Activated T-helper 1 cell treated with anti-CD3 and anti-CD28 coated beads, Interleukin-2, amount 50 U/mL, for 16 hours (primary cell): ENCODE results near the gene EPC1.
"Not testable (repeated sequence)": the region's sequence is repeated elsewhere in the genome, so short reads cannot be mapped to it uniquely, and the experiment has no call there.

ENCODE experiments used
- DNase-seq, 2 donors: peaks; one replicate each; pipeline ENCODE4 v3.0.0-alpha.2; 2020; ENCODE audit warnings: low read depth in 1 of 2, low spot score in 1 of 2

Gene EPC1

GRCh38 chr10:32372000-32372875 is 25.3 kb upstream of the EPC1 start:
- DNase-seq = no peak

DNA sequence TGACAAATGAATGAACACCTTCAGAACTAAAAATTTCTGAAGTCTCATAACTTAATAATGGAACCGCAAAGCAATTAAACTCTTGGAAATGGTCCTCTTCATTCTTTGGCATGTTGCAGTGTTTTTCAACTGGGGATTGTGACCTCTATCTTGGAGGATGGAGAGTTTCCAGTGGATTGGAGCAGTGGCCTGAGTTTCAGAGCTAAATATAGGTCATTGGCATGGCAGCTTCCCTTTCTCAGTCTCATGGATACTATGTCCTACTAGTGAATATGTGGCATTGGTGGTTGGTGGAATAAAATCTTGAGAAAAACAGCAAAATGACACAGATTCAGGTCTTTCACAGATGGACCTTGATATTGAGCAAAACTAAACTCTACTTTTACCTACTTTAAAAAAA is 24.1 kb upstream of the EPC1 start:
- no peak for DNase-seq

GRCh38 chr10:32367793-32368453 is 21.0 kb upstream of the EPC1 start:
- peak; percentile 59 to 63 for DNase-seq

- no peak for DNase-seq
Observed at GRCh38 chr10:32366588-32366987, 19.6 kb upstream of the EPC1 start.

- no peak for DNase-seq
Observed at GRCh38 chr10:32366111-32366510, 19.2 kb upstream of the EPC1 start.

DNA sequence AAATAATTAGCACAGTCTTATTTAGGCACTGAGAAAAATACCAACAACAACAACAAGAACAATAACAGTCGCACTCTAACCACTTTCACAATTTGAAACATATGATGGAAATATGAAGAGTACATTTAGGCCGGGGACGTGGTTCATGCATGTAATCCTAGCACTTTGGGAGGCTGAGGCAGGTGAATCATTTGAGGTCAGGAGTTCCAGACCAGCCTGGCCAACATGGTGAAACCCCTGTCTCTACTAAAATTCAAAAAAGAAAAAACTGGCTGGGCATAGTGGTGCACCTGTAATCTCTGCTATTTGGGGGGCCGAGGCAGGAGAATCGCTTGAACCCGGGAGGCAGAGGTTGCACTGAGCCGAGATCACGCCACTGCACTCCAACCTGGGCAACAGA is 18.4 kb upstream of the EPC1 start:
- not testable (repeated sequence) for DNase-seq

- DNase-seq = no peak
Observed at GRCh38 chr10:32362571-32362970, 15.6 kb upstream of the EPC1 start.

- DNase-seq = no peak
Observed at GRCh38 chr10:32360884-32361283, 13.9 kb upstream of the EPC1 start.

DNA sequence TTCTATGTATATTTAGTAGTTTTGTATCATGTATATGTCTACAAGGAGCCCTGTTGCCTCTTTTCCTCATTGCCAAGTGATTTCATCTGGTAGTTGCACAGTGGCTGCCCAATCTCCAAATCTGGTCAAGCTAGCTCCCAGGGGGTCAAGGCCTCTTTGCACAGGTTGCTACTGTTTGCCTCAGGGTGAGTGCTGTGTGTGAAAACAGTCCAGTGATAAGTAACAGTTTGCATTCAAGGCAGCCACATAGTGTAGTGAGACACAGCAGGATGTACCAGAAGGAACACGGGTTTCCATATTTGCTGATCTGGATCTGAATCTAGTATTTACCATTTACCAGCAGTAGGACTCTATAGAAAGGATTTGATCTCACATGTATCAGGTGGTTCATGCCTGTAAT is 13.3 kb upstream of the EPC1 start:
- DNase-seq = no peak

- no peak for DNase-seq
Observed at GRCh38 chr10:32357056-32357735, 10.2 kb upstream of the EPC1 start.

GRCh38 chr10:32354690-32355089 is 7.7 kb upstream of the EPC1 start:
- DNase-seq = not testable (repeated sequence)

- DNase-seq = no peak
Observed at GRCh38 chr10:32350811-32351350, 3.9 kb upstream of the EPC1 start.

DNA sequence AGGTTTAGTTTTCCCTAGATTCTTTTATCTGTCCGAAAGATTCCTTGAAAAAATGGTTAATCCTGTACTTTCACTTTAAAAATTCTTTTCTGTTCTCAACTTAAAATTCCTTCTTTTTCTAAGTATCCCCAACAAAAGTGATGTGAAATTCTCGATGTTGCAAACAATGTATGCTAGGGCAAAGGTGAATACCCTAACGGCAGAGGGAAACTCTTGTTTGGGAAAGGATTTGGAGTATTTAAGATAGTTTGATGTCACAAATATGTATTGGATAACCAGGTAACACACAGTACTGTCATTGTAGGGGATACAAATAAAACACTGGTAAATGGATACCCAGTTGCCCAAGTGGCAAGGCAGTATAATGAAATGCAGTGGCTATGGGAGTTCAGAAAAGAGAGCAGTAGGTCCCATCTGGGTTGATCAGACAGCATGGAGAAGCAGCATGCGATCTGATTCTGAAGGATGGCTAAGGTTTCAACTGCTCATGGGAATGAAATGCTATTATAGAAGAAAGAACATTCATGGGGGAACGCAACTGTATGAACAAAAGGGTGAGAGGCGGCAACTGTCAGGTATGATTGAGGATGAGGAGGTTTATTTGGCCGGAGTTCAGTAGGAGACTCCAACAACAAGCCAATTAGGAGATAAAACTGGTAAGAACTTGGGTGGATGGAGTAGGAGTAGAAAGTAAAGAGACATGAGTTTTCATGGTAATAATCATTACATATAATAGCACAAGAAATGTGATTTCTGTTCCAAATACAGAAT is 3.2 kb upstream of the EPC1 start:
- no peak for DNase-seq

- no peak for DNase-seq
Observed at GRCh38 chr10:32349199-32349585, 2.2 kb upstream of the EPC1 start.

- DNase-seq = no peak
Observed at GRCh38 chr10:32348297-32349198, 1.6 kb upstream of the EPC1 start.

- DNase-seq = peak in 1 of 2 donors; percentile 34
Observed at GRCh38 chr10:32347363-32348022, 535 bp upstream of the EPC1 start.

DNA sequence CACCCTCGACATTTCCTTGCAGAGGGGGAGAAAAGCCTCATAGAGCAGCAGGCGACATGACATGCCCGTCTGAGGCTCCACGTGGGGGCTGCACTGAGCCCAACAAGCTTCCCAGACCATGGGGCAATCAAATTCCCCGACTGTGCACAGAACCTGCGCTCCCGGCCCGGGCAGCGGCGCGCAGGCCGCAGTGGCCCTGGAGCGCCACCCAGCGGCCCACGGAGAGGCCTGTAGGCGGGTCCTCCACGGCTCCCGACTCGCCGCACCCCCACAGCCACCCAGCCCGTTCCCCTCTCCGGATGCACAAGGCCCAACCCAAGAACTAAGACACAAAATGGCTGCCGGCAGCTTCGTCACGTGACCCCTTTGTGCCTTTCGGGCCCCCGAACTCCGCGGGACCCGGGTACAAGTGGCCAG is 816 bp downstream of the EPC1 start:
- DNase-seq = peak; percentile 92 to 93

DNA sequence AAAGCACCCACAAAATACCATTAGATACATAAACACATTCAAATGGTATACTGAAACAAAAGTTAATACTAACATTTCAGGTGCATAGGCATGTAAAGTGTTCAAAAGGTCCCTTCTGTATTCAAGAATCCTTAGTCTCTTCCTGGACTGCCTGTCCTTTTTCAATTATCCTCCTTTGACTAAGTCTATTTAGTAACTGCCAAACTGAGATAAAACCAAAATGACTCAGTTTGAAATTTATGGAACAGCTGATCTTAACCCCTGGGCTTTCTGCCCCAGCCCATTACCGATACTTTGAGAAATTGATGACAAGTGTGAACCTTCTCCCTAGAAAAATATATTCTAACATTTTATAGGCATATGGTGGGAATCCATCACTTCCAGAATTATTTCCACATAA is 5.4 kb downstream of the EPC1 start:
- no peak for DNase-seq

DNA sequence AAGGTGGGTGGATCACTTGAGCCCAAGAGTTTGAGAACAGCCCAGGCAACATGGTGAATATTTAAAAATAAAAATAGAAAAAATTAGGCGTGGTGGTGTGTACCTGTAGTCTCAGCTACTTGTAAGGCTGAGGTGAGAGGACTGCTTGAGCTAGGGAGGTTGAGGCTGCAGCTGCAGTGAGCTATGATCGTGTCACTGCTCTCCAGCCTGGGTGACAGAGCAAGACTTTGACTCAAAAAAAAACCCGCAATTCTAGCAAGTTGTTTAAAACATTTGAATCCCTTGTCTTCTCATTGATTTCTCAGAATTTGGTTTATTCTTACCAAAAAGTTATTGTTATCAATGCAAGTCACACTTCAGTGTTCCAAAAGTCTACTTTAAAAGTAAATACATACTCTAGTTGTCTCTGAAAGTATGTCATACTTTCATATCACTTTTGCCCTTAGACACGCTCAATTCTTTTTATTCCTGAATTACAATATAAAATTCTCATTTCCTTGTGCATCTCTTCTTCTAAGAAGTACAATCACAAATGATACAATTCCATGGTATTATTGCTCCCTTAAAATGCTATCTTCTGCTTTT is 6.3 kb downstream of the EPC1 start:
- no peak for DNase-seq
